Frontal cortex (tissue), 4 donors: ENCODE data around the gene DPH7. TPM values are rescaled to one million over a fixed set of nuclear protein-coding genes. Genes with fewer than 3 reads are reported as not detected.
"Not testable (repeated sequence)": the region's sequence is repeated elsewhere in the genome, so short reads cannot be mapped to it uniquely, and the experiment has no call there.

Source experiments
- DNase-seq, 2 donors: peaks; one replicate each; pipeline ENCODE4 v3.0.0; 2012; ENCODE audit warnings: low spot score in 2 of 2
- FAIRE-seq: peaks from 2 replicates; lab custom pipeline; 2012; peaks lifted over from hg19 to GRCh38; lab: Jason Lieb, UNC
- total RNA-seq: library from RNA; depleted of rRNA; stranded (reverse); fragments of >200 nt; gene quantifications from one replicate; pipeline ENCODE4 v1.2.3, GENCODE V29; 2014
- donor health status: control.
- donor health status: control.
- donor health status: control.

Gene DPH7
- total RNA-seq, 1 donor from 2014 or later = 21.6 TPM

- DNase-seq (peak in 1 of 2 donors; percentile 35), FAIRE-seq (no peak)
Observed at GRCh38 chr9:137552022-137552768, 26.5 kb downstream of the DPH7 start.

GRCh38 chr9:137551264-137552021 is 27.3 kb downstream of the DPH7 start, which contains the start of gene MRPL41:
TSS of gene MRPL41 (plus strand) at chr9:137551879. CDS start at chr9:137552082, 203 bp downstream.
- no peak for FAIRE-seq
- DNase-seq = peak; percentile 97 to 98

DNA sequence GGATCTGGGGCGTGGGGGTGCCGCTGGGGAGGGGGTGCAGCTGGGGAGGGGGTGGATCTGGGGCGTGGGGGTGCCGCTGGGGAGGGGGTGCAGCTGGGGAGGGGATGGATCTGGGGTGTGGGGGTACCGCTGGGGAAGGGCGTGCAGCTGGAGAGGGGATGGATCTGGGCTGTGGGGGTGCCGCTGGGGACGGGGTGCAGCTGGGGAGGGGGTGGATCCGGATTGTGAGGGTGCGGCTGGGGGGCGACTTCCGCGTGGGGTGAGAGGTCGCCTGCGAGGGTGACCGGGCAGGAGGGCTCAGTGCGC is 27.8 kb downstream of the DPH7 start:
- not testable (repeated sequence) for DNase-seq, FAIRE-seq

DNA sequence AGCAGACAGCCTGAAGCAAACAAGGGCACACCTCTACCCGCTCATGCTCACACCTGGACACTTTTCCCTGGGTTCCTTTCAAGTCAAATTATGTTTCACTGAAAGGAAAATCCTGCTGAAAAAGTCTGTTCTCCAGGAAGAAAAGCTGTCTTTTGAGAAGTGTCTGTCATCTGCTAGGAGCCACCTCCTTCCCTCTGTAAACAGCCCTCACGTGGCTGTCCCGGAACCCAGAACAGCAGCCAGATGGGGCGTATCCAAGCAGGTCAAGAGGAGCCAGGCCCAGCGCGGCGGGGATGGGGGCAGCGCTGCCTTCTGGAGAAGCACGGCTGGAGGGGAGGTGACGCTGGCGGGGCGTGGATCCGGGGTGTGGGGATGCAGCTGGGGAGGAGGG is 28.5 kb downstream of the DPH7 start, which contains the start of gene PNPLA7:
Gene PNPLA7 (minus strand): TSS at position 172 of the 391 bp plus-strand sequence. CDS start 205 bp downstream, outside the sequence.
- DNase-seq = peak; percentile 80 to 81
- no peak for FAIRE-seq

- FAIRE-seq (no peak), DNase-seq (no peak)
Observed at GRCh38 chr9:137547687-137548543, 30.8 kb downstream of the DPH7 start.

- no peak for FAIRE-seq
- DNase-seq = no peak
Observed at GRCh38 chr9:137545123-137545522, 33.6 kb downstream of the DPH7 start.

- FAIRE-seq (no peak), DNase-seq (no peak)
Observed at GRCh38 chr9:137544176-137544760, 34.5 kb downstream of the DPH7 start.

GRCh38 chr9:137543237-137543963 is 35.3 kb downstream of the DPH7 start:
- DNase-seq (no peak), FAIRE-seq (no peak)

GRCh38 chr9:137542486-137542885 is 36.2 kb downstream of the DPH7 start:
- DNase-seq = no peak
- no peak for FAIRE-seq

DNA sequence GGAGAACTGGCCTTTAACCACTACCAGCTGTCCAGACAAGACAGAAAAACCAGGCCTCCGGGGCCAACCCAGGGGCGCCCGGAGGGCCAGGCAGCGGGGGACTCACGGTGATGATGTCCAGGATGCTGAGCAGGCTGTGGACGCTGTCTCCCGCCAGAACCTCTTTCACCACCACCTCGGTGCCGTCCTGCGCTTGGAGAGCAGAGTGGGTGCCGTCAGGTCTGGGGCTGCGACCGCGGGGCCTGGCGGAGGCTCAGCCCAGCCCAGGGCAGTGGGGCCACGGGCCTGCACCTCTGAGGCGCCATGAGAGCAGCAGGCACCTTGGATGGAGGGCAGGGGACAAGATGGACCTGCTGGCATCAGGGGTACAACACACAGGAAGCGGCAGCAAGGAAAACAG is 38.2 kb downstream of the DPH7 start:
- FAIRE-seq (no peak), DNase-seq (no peak)

GRCh38 chr9:137538058-137538457 is 40.7 kb downstream of the DPH7 start:
- DNase-seq = no peak
- no peak for FAIRE-seq

- not testable (repeated sequence) for FAIRE-seq
Observed at GRCh38 chr9:137536594-137537131, 42.1 kb downstream of the DPH7 start.

GRCh38 chr9:137535120-137535428 is 43.7 kb downstream of the DPH7 start:
- FAIRE-seq (no peak), DNase-seq (no peak)

More at GRCh38 chr9:137536594-137537131, 42.1 kb downstream of the DPH7 start:
- DNase-seq = not testable (repeated sequence)

DNA sequence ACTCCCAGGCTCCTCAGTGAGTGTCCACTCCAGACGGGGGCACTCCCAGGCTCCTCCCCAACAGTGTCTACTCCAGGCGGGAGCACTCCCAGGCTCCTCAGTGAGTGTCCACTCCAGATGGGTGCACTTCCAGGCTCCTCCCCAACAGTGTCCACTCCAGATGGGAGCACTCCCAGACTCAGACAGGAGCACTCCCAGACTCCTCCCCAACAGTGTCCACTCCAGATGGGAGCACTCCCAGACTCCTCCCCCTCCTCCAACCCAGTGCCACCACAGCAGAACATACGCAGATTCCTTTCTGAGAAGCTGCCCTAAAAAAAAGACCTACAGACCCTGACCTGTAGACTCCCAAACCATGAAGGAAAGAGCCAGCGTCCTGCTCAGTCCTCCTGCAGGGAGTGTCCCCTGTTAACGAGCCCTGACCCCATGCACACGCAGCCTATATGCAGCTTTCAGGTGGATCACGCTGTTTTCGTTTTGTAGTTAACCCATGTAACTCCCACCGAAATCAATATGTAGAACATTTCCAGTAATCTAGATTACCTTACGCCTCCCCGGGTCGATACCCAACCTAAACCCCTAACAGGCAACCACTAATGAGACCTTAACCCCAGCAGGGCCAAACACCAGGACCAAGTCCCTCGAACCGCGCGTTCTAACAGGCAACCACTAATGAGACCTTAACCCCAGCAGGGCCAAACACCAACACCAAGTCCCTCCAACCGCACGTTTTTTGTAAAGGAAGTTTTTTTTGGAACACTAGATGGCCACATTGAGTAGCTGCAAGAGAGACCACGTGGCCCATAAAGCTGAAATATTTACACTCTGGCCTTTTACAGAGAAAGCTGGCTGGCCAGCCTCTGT is 44.2 kb downstream of the DPH7 start:
- peak; percentile 49 to 62 for DNase-seq
- FAIRE-seq = no peak

DNA sequence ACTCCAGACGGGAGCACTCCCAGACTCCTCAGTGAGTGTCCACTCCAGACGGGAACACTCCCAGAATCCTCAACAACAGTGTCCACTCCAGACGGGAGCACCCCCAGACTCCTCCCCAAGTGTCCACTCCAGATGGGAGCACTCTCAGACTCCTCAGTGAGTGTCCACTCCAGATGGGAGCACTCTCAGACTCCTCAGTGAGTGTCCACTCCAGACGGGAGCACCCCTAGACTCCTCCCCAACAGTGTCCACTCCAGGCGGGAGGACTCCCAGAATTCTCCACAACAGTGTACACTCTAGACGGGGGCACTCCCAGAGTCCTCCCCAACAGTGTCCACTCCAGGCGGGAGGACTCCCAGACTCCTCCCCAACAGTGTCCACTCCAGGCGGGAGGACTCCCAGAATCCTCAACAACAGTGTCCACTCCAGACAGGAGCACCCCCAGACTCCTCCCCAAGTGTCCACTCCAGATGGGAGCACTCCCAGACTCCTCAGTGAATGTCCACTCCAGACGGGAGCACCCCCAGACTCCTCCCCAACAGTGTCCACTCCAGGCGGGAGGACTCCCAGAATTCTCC is 45.7 kb downstream of the DPH7 start:
- not testable (repeated sequence) for FAIRE-seq, DNase-seq

DNA sequence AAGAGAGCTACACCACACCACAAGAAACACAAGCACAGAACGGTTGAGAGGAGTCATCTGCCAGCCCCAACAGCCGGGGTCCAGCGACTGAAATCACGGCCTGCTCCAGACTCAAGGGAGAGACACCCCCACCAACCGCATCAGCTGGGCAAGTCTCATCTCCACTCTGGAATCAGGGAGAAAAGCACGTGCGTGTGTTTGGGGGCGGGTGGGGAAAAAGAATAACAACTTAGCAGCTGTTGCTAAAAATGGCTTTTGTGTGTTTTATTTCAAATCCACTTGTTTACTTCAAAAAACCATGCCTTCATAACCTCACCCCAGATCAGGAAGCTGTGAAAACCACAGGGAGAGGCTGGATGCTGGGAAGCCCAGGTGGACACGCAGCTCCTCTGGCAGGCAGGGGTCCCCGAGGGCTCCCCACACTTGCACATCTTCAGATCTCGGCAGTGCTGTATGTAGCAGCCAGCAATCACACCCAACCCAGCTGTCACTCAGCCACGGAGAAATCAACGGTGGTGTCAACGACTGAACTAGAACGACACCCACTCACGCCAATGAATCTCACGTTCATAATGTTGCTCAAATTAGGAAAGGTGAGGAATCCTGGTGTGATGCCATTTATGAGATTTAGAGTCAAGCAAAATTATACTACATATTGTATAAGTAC is 47.5 kb downstream of the DPH7 start:
- no peak for DNase-seq
- FAIRE-seq = no peak

DNA sequence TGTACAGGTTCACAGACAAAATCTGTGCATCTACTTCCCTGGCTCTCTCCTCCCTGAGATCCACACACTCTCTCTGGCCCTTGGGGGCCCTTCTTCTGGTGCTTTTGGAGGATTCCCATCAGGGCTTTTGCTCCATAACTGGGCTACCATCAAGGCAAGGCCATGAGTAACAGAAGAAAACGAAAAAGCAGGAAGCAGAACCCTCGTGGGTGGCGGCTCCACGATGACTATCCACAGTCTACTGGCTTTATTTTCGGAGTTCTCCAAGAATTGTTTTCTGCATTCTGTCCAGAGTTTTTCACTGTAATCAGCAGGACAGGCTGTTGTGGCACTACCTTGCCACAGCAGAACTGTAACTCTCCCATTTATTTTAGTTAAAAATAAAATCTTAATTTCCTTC is 48.4 kb downstream of the DPH7 start:
- FAIRE-seq = no peak
- no peak for DNase-seq
